Fibroblast of gingiva (primary cell): ENCODE results near the gene NUDT17.
A peak's percentile ranks its signal among the peaks of the same experiment; 100 is the strongest.

Source experiments
- DNase-seq: peaks from one replicate; pipeline ENCODE4 v3.0.0-alpha.2; 2011; ENCODE audit warnings: low read depth

NUDT17 gene

GRCh38 chr1:145891143-145891542 is 45.7 kb downstream of the NUDT17 start:
- DNase-seq = no peak

- DNase-seq = peak; percentile 98
Observed at GRCh38 chr1:145891587-145892485, 46.4 kb downstream of the NUDT17 start.

- no peak for DNase-seq
Observed at GRCh38 chr1:145892486-145893087, 47.2 kb downstream of the NUDT17 start.

- DNase-seq = no peak
Observed at GRCh38 chr1:145893306-145894055, 48.1 kb downstream of the NUDT17 start.

- DNase-seq = no peak
Observed at GRCh38 chr1:145895471-145895870, 50.0 kb downstream of the NUDT17 start.

GRCh38 chr1:145897969-145898368 is 52.5 kb downstream of the NUDT17 start:
- DNase-seq = no peak
